IPS-18c (cell line): ENCODE data around the gene YAP1.

Source experiments
- H3K4me3 ChIP-seq: 2 replicates; pipeline ENCODE4 v1.7.0; 2013; ENCODE audit warnings: low read depth, mild to moderate bottlenecking, low read length, moderate library complexity; ENCODE audit not compliant: insufficient read depth
- H3K9me3 ChIP-seq: one replicate; pipeline ENCODE4 v1.6.1; 2013; ENCODE audit warnings: mild to moderate bottlenecking, low read length, moderate library complexity; ENCODE audit not compliant: control insufficient read depth, insufficient read depth

Gene YAP1

GRCh38 chr11:102147632-102148031 lies 37.4 kb downstream of the YAP1 start:
- Histone ChIP-seq H3K4me3 (no peak overlapping the region), H3K9me3 (no peaks in the 10 kb centered on the region)

GRCh38 chr11:102148059-102148458 lies 37.8 kb downstream of the YAP1 start:
- Histone ChIP-seq H3K4me3 (no peak overlapping the region), H3K9me3 (no peaks in the 10 kb centered on the region)

GRCh38 chr11:102151784-102152525 lies 41.7 kb downstream of the YAP1 start:
- H3K9me3 ChIP-seq: no peaks in the 10 kb centered on the region
- no peak overlapping the region for H3K4me3 ChIP-seq

- Histone ChIP-seq H3K4me3 (no peak overlapping the region), H3K9me3 (no peaks in the 10 kb centered on the region)
These were observed 42.8 kb downstream of the YAP1 start for GRCh38 chr11:102153082-102153481.

- no peak overlapping the region for H3K4me3 ChIP-seq
- H3K9me3 ChIP-seq: no peaks in the 10 kb centered on the region
These were observed 44.6 kb downstream of the YAP1 start for GRCh38 chr11:102154806-102155205.

- Histone ChIP-seq H3K9me3 (no peaks in the 10 kb centered on the region), H3K4me3 (no peak overlapping the region)
These were observed 45.4 kb downstream of the YAP1 start for GRCh38 chr11:102155676-102156075.

- no peaks in the 10 kb centered on the region for H3K9me3 ChIP-seq
- no peak overlapping the region for H3K4me3 ChIP-seq
These were observed 47.0 kb downstream of the YAP1 start for GRCh38 chr11:102157219-102157618.

- H3K9me3 ChIP-seq: no peaks in the 10 kb centered on the region
These were observed 48.0 kb downstream of the YAP1 start for GRCh38 chr11:102158164-102158735.

GRCh38 chr11:102163368-102163767 lies 53.1 kb downstream of the YAP1 start:
- H3K4me3 ChIP-seq: no peak overlapping the region
- no peaks in the 10 kb centered on the region for H3K9me3 ChIP-seq

More at GRCh38 chr11:102158164-102158735, 48.0 kb downstream of the YAP1 start:
- no peak overlapping the region for H3K4me3 ChIP-seq

- no peak overlapping the region for H3K4me3 ChIP-seq
- no peaks in the 10 kb centered on the region for H3K9me3 ChIP-seq
These were observed 56.2 kb downstream of the YAP1 start for GRCh38 chr11:102166175-102167064.

GRCh38 chr11:102168481-102168880 lies 58.2 kb downstream of the YAP1 start:
- no peaks in the 10 kb centered on the region for H3K9me3 ChIP-seq
- no peak overlapping the region for H3K4me3 ChIP-seq

- Histone ChIP-seq H3K9me3 (no peaks in the 10 kb centered on the region), H3K4me3 (no peak overlapping the region)
These were observed 60.9 kb downstream of the YAP1 start for GRCh38 chr11:102171101-102171500.

- no peak overlapping the region for H3K4me3 ChIP-seq
These were observed 62.0 kb downstream of the YAP1 start for GRCh38 chr11:102172127-102172848.

GRCh38 chr11:102177126-102177525 lies 66.9 kb downstream of the YAP1 start:
- H3K9me3 ChIP-seq: no peaks in the 10 kb centered on the region
- no peak overlapping the region for H3K4me3 ChIP-seq

More at GRCh38 chr11:102172127-102172848, 62.0 kb downstream of the YAP1 start:
- H3K9me3 ChIP-seq: no peaks in the 10 kb centered on the region

- no peaks in the 10 kb centered on the region for H3K9me3 ChIP-seq
- no peak overlapping the region for H3K4me3 ChIP-seq
These were observed 67.9 kb downstream of the YAP1 start for GRCh38 chr11:102177974-102178631.

- no peak overlapping the region for H3K4me3 ChIP-seq
- no peaks in the 10 kb centered on the region for H3K9me3 ChIP-seq
These were observed 69.1 kb downstream of the YAP1 start for GRCh38 chr11:102179371-102179770.
